Measurements from ENCODE around the gene FAP. TPM values are rescaled to one million over a fixed set of nuclear protein-coding genes. Genes with fewer than 3 reads are reported as not detected.

The FAP gene
- total and polyA plus RNA-seq, 5 experiments from 2014 or later, result not detected

GRCh38 chr2:162233197-162233596, 10.0 kb downstream of the FAP start:
- POLR2A ChIA-PET, result no interaction called here
- H3K4me1 Mint-ChIP-seq, result no peaks in the 10 kb centered on the region
- H3K4me3 Mint-ChIP-seq, result no peak overlapping the region

GRCh38 chr2:162232671-162233070, 10.6 kb downstream of the FAP start:
- H3K4me3 Mint-ChIP-seq, result no peak overlapping the region
- peaks cover 0 to 3% (median 0%) of the 10 kb centered on the region in 9 donors for H3K9me3 Mint-ChIP-seq
- no peaks in the 10 kb centered on the region for H3K4me1 Mint-ChIP-seq
- H3K27ac Mint-ChIP-seq, result no peak overlapping the region
- no peaks in the 10 kb centered on the region for H3K36me3 Mint-ChIP-seq
- no peak for DNase-seq
- no peak for ATAC-seq
- H3K27me3 Mint-ChIP-seq, result peaks cover 5 to 28% (median 10%) of the 10 kb centered on the region in 5 donors
- POLR2A ChIA-PET, result no interaction called here

More at GRCh38 chr2:162233197-162233596, 10.0 kb downstream of the FAP start:
- H3K27me3 Mint-ChIP-seq, result peaks cover 5 to 28% (median 11%) of the 10 kb centered on the region in 5 donors
- peaks cover 0 to 3% (median 0%) of the 10 kb centered on the region in 9 donors for H3K9me3 Mint-ChIP-seq
- ATAC-seq, result no peak
- no peak for DNase-seq
- H3K27ac Mint-ChIP-seq, result peak overlapping the region in 1 of 10 donors; percentile 49
- H3K36me3 Mint-ChIP-seq, result no peaks in the 10 kb centered on the region

DNA sequence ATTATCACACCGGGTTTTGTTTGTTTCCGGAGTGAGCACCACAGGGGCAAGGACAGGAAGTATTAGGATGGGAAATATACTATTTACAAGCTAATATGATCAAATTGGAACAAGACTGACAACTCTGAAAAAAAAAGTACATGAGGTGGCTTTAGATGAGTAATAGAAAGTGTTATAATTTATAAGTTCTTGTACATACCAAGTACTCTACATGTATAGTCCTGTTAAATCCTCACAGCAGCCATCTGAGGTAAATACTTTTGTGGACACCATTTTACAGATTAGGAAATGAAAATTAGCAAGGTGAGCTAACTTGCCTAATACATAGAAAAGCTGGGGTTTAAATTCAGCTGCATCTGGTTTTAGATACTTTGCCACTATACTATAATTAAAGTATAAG, 11.2 kb downstream of the FAP start:
- no peak overlapping the region for H3K4me3 Mint-ChIP-seq
- no peak overlapping the region for H3K27ac Mint-ChIP-seq
- no peaks in the 10 kb centered on the region for H3K36me3 Mint-ChIP-seq
- peaks cover 0 to 3% (median 0%) of the 10 kb centered on the region in 9 donors for H3K9me3 Mint-ChIP-seq
- ATAC-seq (no peak), DNase-seq (no peak)
- H3K4me1 Mint-ChIP-seq, result no peaks in the 10 kb centered on the region
- POLR2A ChIA-PET, result no interaction called here
- peaks cover 4 to 28% (median 10%) of the 10 kb centered on the region in 5 donors for H3K27me3 Mint-ChIP-seq

DNA sequence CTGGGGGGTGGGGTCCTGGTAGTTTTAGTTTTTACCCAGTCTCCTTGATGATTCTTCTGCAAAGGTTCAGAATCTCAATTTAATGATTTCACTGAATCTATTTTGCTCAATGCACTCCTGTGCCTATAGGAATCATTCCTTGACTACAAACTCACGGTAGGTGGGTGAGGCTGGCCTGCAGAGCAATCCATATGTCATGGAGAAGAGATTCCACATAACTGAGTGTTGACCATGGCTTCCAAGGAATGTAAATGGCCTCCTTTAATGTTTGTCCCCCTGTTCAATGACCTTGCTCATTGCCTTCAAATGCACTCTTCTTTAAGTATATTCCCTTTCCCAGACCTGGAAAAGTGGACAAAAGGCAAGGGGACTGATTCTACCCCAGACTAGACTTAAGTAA, 12.5 kb downstream of the FAP start:
- DNase-seq (no peak), ATAC-seq (no peak)
- no peaks in the 10 kb centered on the region for H3K36me3 Mint-ChIP-seq
- H3K27me3 Mint-ChIP-seq, result peaks cover 4 to 28% (median 7%) of the 10 kb centered on the region in 5 donors
- peaks cover 0 to 2% (median 0%) of the 10 kb centered on the region in 9 donors for H3K9me3 Mint-ChIP-seq
- no peak overlapping the region for H3K4me3 Mint-ChIP-seq
- POLR2A ChIA-PET, result no interaction called here
- no peak overlapping the region for H3K27ac Mint-ChIP-seq
- H3K4me1 Mint-ChIP-seq, result no peaks in the 10 kb centered on the region

- DNase-seq (no peak), ATAC-seq (no peak)
- H3K9me3 Mint-ChIP-seq, result no peaks in the 10 kb centered on the region
- POLR2A ChIA-PET, result no interaction called here
- no peaks in the 10 kb centered on the region for H3K36me3 Mint-ChIP-seq
- no peak overlapping the region for H3K4me3 Mint-ChIP-seq
- H3K27me3 Mint-ChIP-seq, result peaks cover 0 to 15% (median 6%) of the 10 kb centered on the region in 5 donors
- no peaks in the 10 kb centered on the region for H3K4me1 Mint-ChIP-seq
- no peak overlapping the region for H3K27ac Mint-ChIP-seq
These were observed 16.4 kb downstream of the FAP start for GRCh38 chr2:162226836-162227235.

- H3K4me3 Mint-ChIP-seq, result no peak overlapping the region
- H3K36me3 Mint-ChIP-seq, result no peaks in the 10 kb centered on the region
- no peak overlapping the region for H3K27ac Mint-ChIP-seq
- POLR2A ChIA-PET, result no interaction called here
- peaks cover 0 to 2% (median 0%) of the 10 kb centered on the region in 4 donors for H3K4me1 Mint-ChIP-seq
- peak; percentile 44 to 53 for ATAC-seq
- peaks cover 9 to 29% (median 18%) of the 10 kb centered on the region in 5 donors for H3K27me3 Mint-ChIP-seq
- H3K9me3 Mint-ChIP-seq, result no peaks in the 10 kb centered on the region
- peak; percentile 7 to 65 (median 31) for DNase-seq
These were observed 22.2 kb downstream of the FAP start for GRCh38 chr2:162221064-162221463.

DNA sequence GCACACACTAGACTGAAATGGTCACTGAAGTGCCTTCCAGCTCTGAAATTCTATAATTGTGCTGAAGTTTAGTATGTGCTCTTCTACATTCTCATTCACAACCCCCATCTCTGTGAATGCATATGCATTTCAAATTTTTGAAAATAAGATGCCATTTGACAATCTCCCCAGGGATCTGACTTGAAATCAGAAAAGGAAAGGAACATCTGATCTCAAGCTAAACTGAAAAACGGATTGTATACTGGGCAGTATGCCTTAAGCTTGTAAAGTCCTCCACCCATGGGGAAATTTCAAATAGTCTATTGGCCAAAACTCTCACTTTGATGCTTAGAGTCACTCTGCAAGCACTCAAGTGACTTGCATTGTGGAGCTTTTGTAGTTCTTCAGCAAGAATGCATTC, 22.9 kb downstream of the FAP start:
- peaks cover 9 to 29% (median 18%) of the 10 kb centered on the region in 5 donors for H3K27me3 Mint-ChIP-seq
- ATAC-seq (no peak), DNase-seq (no peak)
- H3K36me3 Mint-ChIP-seq, result no peaks in the 10 kb centered on the region
- no peak overlapping the region for H3K4me3 Mint-ChIP-seq
- peaks cover 0 to 2% (median 0%) of the 10 kb centered on the region in 4 donors for H3K4me1 Mint-ChIP-seq
- H3K27ac Mint-ChIP-seq, result no peak overlapping the region
- POLR2A ChIA-PET, result no interaction called here
- H3K9me3 Mint-ChIP-seq, result no peaks in the 10 kb centered on the region

- POLR2A ChIA-PET, result no interaction called here
- Mint-ChIP-seq H3K9me3 (no peaks in the 10 kb centered on the region), H3K4me1 (peaks cover 0 to 2% (median 0%) of the 10 kb centered on the region in 4 donors), H3K4me3 (no peak overlapping the region), H3K27me3 (peaks cover 9 to 27% (median 18%) of the 10 kb centered on the region in 5 donors), H3K36me3 (no peaks in the 10 kb centered on the region), H3K27ac (no peak overlapping the region)
- DNase-seq (no peak), ATAC-seq (no peak)
These were observed 23.8 kb downstream of the FAP start for GRCh38 chr2:162219426-162219825.

DNA sequence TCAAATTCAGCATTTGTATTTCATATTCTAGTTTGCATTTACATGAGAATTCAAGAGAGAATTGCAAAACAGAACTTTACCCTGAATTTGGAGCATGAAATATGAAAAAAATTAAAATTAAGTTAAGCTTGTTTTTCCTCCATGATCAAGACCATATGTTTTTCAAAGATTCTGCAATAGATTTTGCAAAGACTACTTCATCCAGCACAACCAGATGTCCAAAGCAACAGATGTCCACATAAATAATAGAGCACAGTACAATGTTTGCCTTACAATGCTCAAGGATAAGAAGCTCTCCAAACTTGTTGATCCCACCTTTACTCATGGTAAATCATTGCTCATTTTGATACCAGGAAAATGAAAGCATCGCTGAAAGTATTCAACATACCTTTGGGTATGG, 25.6 kb downstream of the FAP start:
- no peak for DNase-seq
- no peak overlapping the region for H3K27ac Mint-ChIP-seq
- POLR2A ChIA-PET, result no interaction called here
- no peaks in the 10 kb centered on the region for H3K9me3 Mint-ChIP-seq
- ATAC-seq, result no peak
- peaks cover 8 to 27% (median 18%) of the 10 kb centered on the region in 5 donors for H3K27me3 Mint-ChIP-seq
- peaks cover 0 to 2% (median 0%) of the 10 kb centered on the region in 4 donors for H3K4me1 Mint-ChIP-seq
- H3K4me3 Mint-ChIP-seq, result no peak overlapping the region
- H3K36me3 Mint-ChIP-seq, result no peaks in the 10 kb centered on the region

- POLR2A ChIA-PET, result no interaction called here
- Mint-ChIP-seq H3K27me3 (peaks cover 3 to 23% (median 9%) of the 10 kb centered on the region in 5 donors), H3K4me1 (no peaks in the 10 kb centered on the region), H3K27ac (no peak overlapping the region), H3K36me3 (no peaks in the 10 kb centered on the region), H3K9me3 (no peaks in the 10 kb centered on the region), H3K4me3 (no peak overlapping the region)
- ATAC-seq (no peak), DNase-seq (no peak)
These were observed 28.1 kb downstream of the FAP start for GRCh38 chr2:162215162-162215561.

DNA sequence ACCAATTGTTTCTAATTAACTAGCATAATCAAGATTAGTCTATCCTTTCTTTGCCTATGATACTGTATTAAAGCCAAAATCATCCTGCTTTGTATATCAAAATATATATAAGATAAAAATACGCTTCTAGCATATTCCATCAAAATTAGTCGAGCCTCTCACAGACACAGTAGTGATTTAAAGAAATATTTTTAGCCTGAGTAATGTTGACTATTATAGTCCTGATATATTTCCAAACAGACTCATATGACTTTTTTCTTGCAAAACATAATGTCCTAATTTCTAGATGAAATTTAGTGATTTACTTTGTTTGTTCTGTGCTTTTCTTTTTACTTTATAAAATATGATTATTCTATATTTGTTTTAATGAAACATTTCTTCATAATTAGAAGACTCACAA, 30.9 kb downstream of the FAP start:
- POLR2A ChIA-PET, result no interaction called here
- H3K27ac Mint-ChIP-seq, result no peak overlapping the region
- no peak for ATAC-seq
- H3K4me1 Mint-ChIP-seq, result no peaks in the 10 kb centered on the region
- H3K4me3 Mint-ChIP-seq, result no peak overlapping the region
- DNase-seq, result no peak
- H3K36me3 Mint-ChIP-seq, result no peaks in the 10 kb centered on the region
- H3K27me3 Mint-ChIP-seq, result peaks cover 0 to 11% (median 6%) of the 10 kb centered on the region in 5 donors
- no peaks in the 10 kb centered on the region for H3K9me3 Mint-ChIP-seq

- H3K4me1 Mint-ChIP-seq, result no peaks in the 10 kb centered on the region
- H3K4me3 Mint-ChIP-seq, result no peak overlapping the region
- H3K36me3 Mint-ChIP-seq, result no peaks in the 10 kb centered on the region
- H3K27me3 Mint-ChIP-seq, result peaks cover 0 to 6% (median 4%) of the 10 kb centered on the region in 5 donors
- no peak overlapping the region for H3K27ac Mint-ChIP-seq
- DNase-seq (no peak), ATAC-seq (no peak)
- H3K9me3 Mint-ChIP-seq, result no peaks in the 10 kb centered on the region
- POLR2A ChIA-PET, result no interaction called here
These were observed 31.5 kb downstream of the FAP start for GRCh38 chr2:162211732-162212131.

DNA sequence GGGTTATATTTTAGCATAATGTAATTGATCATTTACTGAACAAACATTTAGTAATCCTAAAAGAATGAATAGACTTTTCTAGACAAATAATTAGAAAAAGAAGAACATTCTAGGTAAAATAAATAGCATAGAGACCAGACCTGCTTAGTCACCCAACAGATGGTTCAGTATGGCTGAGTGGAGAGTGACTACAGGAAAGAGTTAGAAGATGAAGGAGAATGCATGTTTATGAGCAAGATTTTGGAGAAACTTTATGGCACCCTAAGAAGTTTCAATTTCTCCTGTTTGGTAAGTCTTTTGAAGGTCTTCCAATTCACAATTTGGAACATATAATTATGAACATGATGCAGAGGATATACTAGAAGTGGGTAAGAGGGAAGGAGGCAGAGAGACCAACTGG, 32.9 kb downstream of the FAP start:
- no peaks in the 10 kb centered on the region for H3K9me3 Mint-ChIP-seq
- peaks cover 0 to 4% (median 0%) of the 10 kb centered on the region in 5 donors for H3K27me3 Mint-ChIP-seq
- ATAC-seq (no peak), DNase-seq (no peak)
- POLR2A ChIA-PET, result no interaction called here
- H3K36me3 Mint-ChIP-seq, result no peaks in the 10 kb centered on the region
- H3K4me1 Mint-ChIP-seq, result no peaks in the 10 kb centered on the region
- H3K27ac Mint-ChIP-seq, result no peak overlapping the region
- H3K4me3 Mint-ChIP-seq, result no peak overlapping the region

- Mint-ChIP-seq H3K27me3 (peaks cover 9 to 18% (median 14%) of the 10 kb centered on the region in 5 donors), H3K27ac (no peak overlapping the region), H3K4me3 (no peak overlapping the region), H3K4me1 (no peaks in the 10 kb centered on the region), H3K36me3 (no peaks in the 10 kb centered on the region), H3K9me3 (no peaks in the 10 kb centered on the region)
- DNase-seq, result no peak
- POLR2A ChIA-PET, result no interaction called here
- ATAC-seq, result no peak
These were observed 41.0 kb downstream of the FAP start for GRCh38 chr2:162202203-162202602.
